DMS 273 (cell line): ENCODE measurements around the gene ZNF93.
A peak's percentile ranks its signal among the peaks of the same experiment; 100 is the strongest.
"Not testable (repeated sequence)": the region's sequence is repeated elsewhere in the genome, so short reads cannot be mapped to it uniquely, and the experiment has no call there.

Experiments used
- DNase-seq: peaks from one replicate; lab custom pipeline; 2025; ENCODE audit not compliant: unreplicated experiment; lab: John Stamatoyannopoulos, UW

ZNF93 gene

GRCh38 chr19:19900729-19901444 is at the start of gene ZNF93:
TSS of gene ZNF93 (plus strand) at chr19:19900946. CDS start at chr19:19901089, 143 bp downstream.
- DNase-seq: peak; percentile 99

GRCh38 chr19:19851740-19852139 is 49.0 kb upstream of the ZNF93 start:
- DNase-seq: not testable (repeated sequence)

GRCh38 chr19:19858751-19859150 is 42.0 kb upstream of the ZNF93 start:
- DNase-seq: no peak

GRCh38 chr19:19860756-19861390 is 39.9 kb upstream of the ZNF93 start:
- no peak for DNase-seq

GRCh38 chr19:19865750-19866610 is 34.8 kb upstream of the ZNF93 start, which contains the start of gene ZNF253:
TSS of gene ZNF253 (plus strand) at chr19:19865882. CDS start at chr19:19865997, 115 bp downstream.
- peak; percentile 99 for DNase-seq

- peak; percentile 61 for DNase-seq
These were observed 34.0 kb upstream of the ZNF93 start for GRCh38 chr19:19866611-19867248.

- DNase-seq: not testable (repeated sequence)
These were observed 30.7 kb upstream of the ZNF93 start for GRCh38 chr19:19870086-19870485.

- DNase-seq: no peak
These were observed 28.8 kb upstream of the ZNF93 start for GRCh38 chr19:19871932-19872331.

- DNase-seq: no peak
These were observed 27.4 kb upstream of the ZNF93 start for GRCh38 chr19:19873381-19873780.

GRCh38 chr19:19877724-19878123 is 23.0 kb upstream of the ZNF93 start:
- no peak for DNase-seq

GRCh38 chr19:19884583-19884982 is 16.2 kb upstream of the ZNF93 start:
- no peak for DNase-seq

GRCh38 chr19:19892055-19892941 is 8.4 kb upstream of the ZNF93 start:
- DNase-seq: not testable (repeated sequence)

GRCh38 chr19:19900139-19900728 is 512 bp upstream of the ZNF93 start:
- DNase-seq: peak; percentile 82

- not testable (repeated sequence) for DNase-seq
These were observed 6.8 kb downstream of the ZNF93 start for GRCh38 chr19:19907551-19907950.

GRCh38 chr19:19909654-19910053 is 8.9 kb downstream of the ZNF93 start:
- DNase-seq: no peak

GRCh38 chr19:19911150-19911549 is 10.4 kb downstream of the ZNF93 start:
- DNase-seq: no peak

- no peak for DNase-seq
These were observed 13.8 kb downstream of the ZNF93 start for GRCh38 chr19:19914596-19914995.

GRCh38 chr19:19930417-19930816 is 29.7 kb downstream of the ZNF93 start:
- peak; percentile 42 for DNase-seq

- DNase-seq: not testable (repeated sequence)
These were observed 32.9 kb downstream of the ZNF93 start for GRCh38 chr19:19933432-19934314.
